Muscle layer of colon (tissue), 2 donors: ENCODE results near the gene CACNA1C.
"Not testable (repeated sequence)": the region's sequence is repeated elsewhere in the genome, so short reads cannot be mapped to it uniquely, and the experiment has no call there.

ENCODE experiments used
- H3K27ac ChIP-seq: one replicate; pipeline ENCODE4 v1.7.0; 2013; ENCODE audit warnings: low read depth, mild to moderate bottlenecking, low read length, moderate library complexity
- H3K27me3 ChIP-seq, 2 donors: one replicate each; pipeline ENCODE4 v1.7.0; 2013; ENCODE audit warnings: low read length in 2 of 2, mild to moderate bottlenecking in 2 of 2; ENCODE audit not compliant: insufficient read depth in 2 of 2, control insufficient read depth in 1 of 2
- H3K36me3 ChIP-seq: one replicate; pipeline ENCODE4 v1.7.0; 2013; ENCODE audit warnings: mild to moderate bottlenecking, low read length; ENCODE audit not compliant: insufficient read depth
- H3K4me1 ChIP-seq: one replicate; pipeline ENCODE4 v1.7.0; 2013; ENCODE audit warnings: mild to moderate bottlenecking, low read length; ENCODE audit not compliant: insufficient read depth
- H3K4me3 ChIP-seq, 2 donors: one replicate each; pipeline ENCODE4 v1.7.0; 2013; ENCODE audit warnings: low read length in 2 of 2, low read depth in 1 of 2, mild to moderate bottlenecking in 1 of 2, moderate library complexity in 1 of 2
- H3K9ac ChIP-seq: one replicate; pipeline ENCODE4 v1.7.0; 2013; ENCODE audit warnings: low read length
- H3K9me3 ChIP-seq: one replicate; pipeline ENCODE4 v1.7.0; 2013; ENCODE audit warnings: mild to moderate bottlenecking, low read length
- donor health status: abdominal sarcoma.
- donor health status: Adenocarcinoma of cecum.

CACNA1C gene

DNA sequence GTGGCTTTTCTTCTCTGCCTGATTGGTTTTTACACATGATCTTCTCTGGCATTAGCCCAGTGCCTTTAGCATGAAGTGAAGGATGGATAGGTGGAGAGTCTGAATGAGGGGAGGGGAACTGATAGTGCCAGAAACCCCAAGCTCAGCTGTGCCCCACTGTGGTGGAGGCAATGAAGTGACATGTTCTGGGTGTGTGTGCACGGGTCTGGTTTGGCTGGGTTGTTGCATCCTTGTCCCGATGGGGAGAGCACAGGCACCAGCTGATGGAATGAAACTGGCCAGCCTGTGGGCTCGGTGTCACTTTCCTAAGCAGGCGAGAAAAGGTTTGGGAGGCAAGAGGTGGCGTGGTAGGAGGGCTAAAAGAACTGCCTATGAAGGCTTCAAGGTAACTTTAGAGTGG lies 65.3 kb downstream of the CACNA1C start:
- peak overlapping the region; percentile 55 for H3K27ac ChIP-seq
- H3K4me1 ChIP-seq, result peaks cover 54% of the 10 kb centered on the region
- H3K27me3 ChIP-seq, result no peaks in the 10 kb centered on the region
- H3K4me3 ChIP-seq, result no peak overlapping the region
- no peak overlapping the region for H3K9ac ChIP-seq
- no peaks in the 10 kb centered on the region for H3K9me3 ChIP-seq
- peaks cover 26% of the 10 kb centered on the region for H3K36me3 ChIP-seq

DNA sequence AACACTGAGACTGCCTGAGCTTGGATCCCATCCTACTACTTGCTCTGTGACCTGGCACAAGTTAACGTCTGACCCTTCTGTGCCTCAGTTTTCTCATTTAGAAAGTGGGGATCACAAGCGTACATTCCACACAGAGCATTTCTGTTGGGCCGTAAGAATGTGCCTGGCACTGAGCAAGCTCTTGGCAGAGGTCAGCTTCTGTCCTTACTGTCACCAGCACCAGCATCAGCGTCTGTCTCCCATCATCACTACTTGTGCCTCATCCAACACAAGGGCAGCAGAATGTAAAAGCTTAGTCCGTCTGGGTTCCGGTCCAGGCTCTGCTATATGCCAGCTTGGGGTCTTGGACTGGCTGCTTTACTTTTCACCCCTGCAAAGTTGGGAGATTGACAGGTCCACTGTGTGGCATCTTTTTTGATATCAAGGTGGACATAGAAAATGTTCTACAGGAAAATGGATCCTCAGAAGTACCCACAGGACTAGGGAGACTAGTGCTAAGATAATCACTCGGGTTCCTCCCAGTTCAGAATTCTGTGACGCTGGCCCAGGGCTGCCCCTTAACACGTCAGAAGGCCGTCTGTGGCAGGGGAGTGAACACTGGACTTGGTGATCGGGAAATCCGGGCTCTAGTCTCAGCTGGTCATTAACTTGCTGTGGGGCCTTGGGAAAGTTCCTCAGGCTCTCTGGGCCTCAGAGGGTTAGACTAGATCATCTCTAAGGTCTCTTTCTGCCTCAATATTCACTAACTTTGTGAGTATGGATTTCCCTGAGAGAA lies 65.9 kb downstream of the CACNA1C start:
- H3K9me3 ChIP-seq, result no peaks in the 10 kb centered on the region
- peak overlapping the region; percentile 88 for H3K27ac ChIP-seq
- peaks cover 26% of the 10 kb centered on the region for H3K36me3 ChIP-seq
- H3K4me3 ChIP-seq, result no peak overlapping the region
- peaks cover 51% of the 10 kb centered on the region for H3K4me1 ChIP-seq
- H3K27me3 ChIP-seq, result no peaks in the 10 kb centered on the region
- H3K9ac ChIP-seq, result no peak overlapping the region

DNA sequence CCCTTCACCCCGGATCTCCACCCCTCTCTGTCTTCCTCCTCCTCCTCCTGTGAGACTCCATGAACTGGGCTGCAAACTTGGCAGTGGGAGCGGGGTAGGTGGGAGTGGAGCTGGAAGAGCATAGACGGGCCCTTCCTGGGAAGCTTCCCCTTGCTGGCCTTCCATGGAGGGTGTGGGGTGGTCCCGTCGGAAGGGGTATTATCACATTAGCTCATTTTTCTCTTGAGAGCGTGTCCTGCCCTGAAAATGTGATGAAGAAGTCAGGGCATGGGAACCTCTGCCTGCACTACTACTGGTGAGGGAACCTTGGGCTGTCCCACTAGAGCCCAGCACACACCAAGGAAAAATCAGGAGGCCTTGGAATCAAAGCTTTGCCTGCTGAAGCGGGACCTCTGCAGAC lies 66.5 kb downstream of the CACNA1C start:
- Histone ChIP-seq H3K4me3 (no peak overlapping the region), H3K4me1 (peaks cover 52% of the 10 kb centered on the region), H3K9me3 (no peaks in the 10 kb centered on the region), H3K27ac (peak overlapping the region; percentile 88), H3K36me3 (peaks cover 27% of the 10 kb centered on the region), H3K27me3 (no peaks in the 10 kb centered on the region), H3K9ac (no peak overlapping the region)

GRCh38 chr12:2120982-2121758 lies 68.4 kb downstream of the CACNA1C start:
- H3K36me3 ChIP-seq, result peaks cover 25% of the 10 kb centered on the region
- peaks cover 64% of the 10 kb centered on the region for H3K4me1 ChIP-seq
- H3K27ac ChIP-seq, result peak overlapping the region; percentile 21
- H3K9ac ChIP-seq, result no peak overlapping the region
- no peaks in the 10 kb centered on the region for H3K27me3 ChIP-seq
- no peaks in the 10 kb centered on the region for H3K9me3 ChIP-seq
- H3K4me3 ChIP-seq, result no peak overlapping the region

DNA sequence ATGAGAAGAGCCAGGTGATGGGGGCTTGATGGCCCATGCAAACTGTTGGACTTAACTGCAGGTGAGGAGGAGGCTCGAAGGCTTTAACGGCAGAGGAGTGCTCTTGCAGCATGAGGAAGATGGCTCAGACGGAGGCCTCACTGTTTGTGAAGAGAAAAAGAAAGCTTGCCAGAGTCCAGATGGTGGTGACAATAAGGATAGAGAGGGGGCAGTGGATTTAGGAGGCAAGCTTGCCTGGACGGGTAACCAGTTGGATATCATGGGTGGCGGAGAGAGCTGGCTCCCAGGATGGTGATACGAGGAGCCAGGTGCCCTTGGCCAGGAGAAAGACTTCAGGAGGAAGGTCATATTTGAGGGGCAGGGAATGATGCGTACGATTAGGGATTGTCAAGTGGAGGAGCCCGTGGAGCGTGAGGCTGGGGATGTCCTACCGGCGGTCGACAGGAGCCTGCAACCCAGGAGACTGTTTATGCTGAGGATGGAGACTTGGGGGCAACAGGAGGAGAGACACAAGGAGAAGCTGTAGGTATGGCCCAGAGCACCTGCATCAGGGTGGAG lies 71.8 kb downstream of the CACNA1C start:
- H3K4me3 ChIP-seq, result no peak overlapping the region
- peaks cover 63% of the 10 kb centered on the region for H3K4me1 ChIP-seq
- H3K27me3 ChIP-seq, result no peaks in the 10 kb centered on the region
- no peak overlapping the region for H3K27ac ChIP-seq
- H3K36me3 ChIP-seq, result peaks cover 14% of the 10 kb centered on the region
- H3K9ac ChIP-seq, result no peak overlapping the region
- no peaks in the 10 kb centered on the region for H3K9me3 ChIP-seq

GRCh38 chr12:2125651-2126522 lies 73.1 kb downstream of the CACNA1C start:
- Histone ChIP-seq H3K4me3 (no peak overlapping the region), H3K27ac (peak overlapping the region; percentile 70), H3K9me3 (no peaks in the 10 kb centered on the region), H3K36me3 (peaks cover 14% of the 10 kb centered on the region), H3K27me3 (no peaks in the 10 kb centered on the region), H3K9ac (no peak overlapping the region), H3K4me1 (peaks cover 54% of the 10 kb centered on the region)

- Histone ChIP-seq H3K9me3 (no peaks in the 10 kb centered on the region), H3K27ac (peak overlapping the region; percentile 70), H3K4me3 (no peak overlapping the region), H3K4me1 (peaks cover 45% of the 10 kb centered on the region), H3K36me3 (peaks cover 10% of the 10 kb centered on the region), H3K9ac (no peak overlapping the region), H3K27me3 (no peaks in the 10 kb centered on the region)
Observed at GRCh38 chr12:2126676-2127406, 74.1 kb downstream of the CACNA1C start.

DNA sequence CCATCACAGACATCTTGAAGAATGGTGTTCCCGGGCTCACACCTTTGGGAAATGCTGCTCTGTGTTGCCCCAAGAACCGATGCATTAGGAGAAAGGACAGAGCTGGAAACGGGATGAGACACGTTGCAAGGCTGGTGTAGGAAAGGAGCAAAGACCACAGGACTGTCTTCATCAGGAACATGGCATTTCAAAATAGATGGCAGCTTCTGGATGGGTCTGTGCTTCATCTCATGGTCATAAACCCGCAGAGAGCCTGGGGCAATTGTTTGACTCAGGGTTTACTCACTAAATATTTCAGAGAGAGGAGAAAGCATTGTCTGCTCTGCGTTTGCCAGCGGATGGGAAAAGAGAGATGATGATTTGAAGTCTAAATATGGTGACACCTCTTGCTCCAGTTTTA lies 76.3 kb downstream of the CACNA1C start:
- H3K4me3 ChIP-seq, result no peak overlapping the region
- H3K27me3 ChIP-seq, result no peaks in the 10 kb centered on the region
- H3K27ac ChIP-seq, result peak overlapping the region; percentile 55
- H3K9ac ChIP-seq, result no peak overlapping the region
- no peaks in the 10 kb centered on the region for H3K9me3 ChIP-seq
- peaks cover 7% of the 10 kb centered on the region for H3K36me3 ChIP-seq
- H3K4me1 ChIP-seq, result peaks cover 45% of the 10 kb centered on the region

GRCh38 chr12:2135661-2136418 lies 83.1 kb downstream of the CACNA1C start:
- not testable (repeated sequence) for H3K27me3 ChIP-seq, H3K4me1 ChIP-seq, H3K9me3 ChIP-seq, H3K4me3 ChIP-seq, H3K9ac ChIP-seq, H3K36me3 ChIP-seq
- peak overlapping the region; percentile 27 for H3K27ac ChIP-seq

DNA sequence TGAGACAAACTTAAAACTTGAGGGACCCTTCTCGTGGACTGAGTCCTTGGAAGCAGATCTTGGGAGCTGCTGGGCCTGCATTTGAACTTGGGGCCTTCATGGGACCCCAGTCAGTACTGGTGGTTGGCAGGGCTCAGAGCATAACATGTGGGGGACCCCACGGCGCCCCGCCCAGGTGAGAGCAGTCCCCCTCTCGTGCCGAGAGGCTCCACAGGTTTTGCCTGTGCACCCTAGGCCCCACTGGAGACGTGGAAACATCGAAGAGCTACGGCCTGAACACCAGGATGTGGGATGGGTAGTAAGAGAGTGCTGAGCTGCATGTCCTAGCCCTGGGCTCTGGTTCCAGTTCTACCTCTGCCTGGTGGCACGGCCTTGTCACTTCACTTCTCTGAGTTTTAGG lies 84.1 kb downstream of the CACNA1C start:
- H3K27ac ChIP-seq, result peak overlapping the region; percentile 27
- peaks cover 15% of the 10 kb centered on the region for H3K4me1 ChIP-seq
- H3K27me3 ChIP-seq, result no peaks in the 10 kb centered on the region

More for the DNA sequence above, 84.1 kb downstream of the CACNA1C start:
- no peak overlapping the region for H3K4me3 ChIP-seq
- H3K9me3 ChIP-seq, result no peaks in the 10 kb centered on the region
- H3K9ac ChIP-seq, result no peak overlapping the region
- no peaks in the 10 kb centered on the region for H3K36me3 ChIP-seq
